Measurements from ENCODE around the gene DEGS2. TPM values are rescaled to one million over a fixed set of nuclear protein-coding genes. Genes with fewer than 3 reads are reported as not detected.
"Not testable (repeated sequence)": the region's sequence is repeated elsewhere in the genome, so short reads cannot be mapped to it uniquely, and the experiment has no call there.

The DEGS2 gene
- polyA plus RNA-seq, 3 donors: 8.7 to 10.9 (median 10.4) TPM

DNA sequence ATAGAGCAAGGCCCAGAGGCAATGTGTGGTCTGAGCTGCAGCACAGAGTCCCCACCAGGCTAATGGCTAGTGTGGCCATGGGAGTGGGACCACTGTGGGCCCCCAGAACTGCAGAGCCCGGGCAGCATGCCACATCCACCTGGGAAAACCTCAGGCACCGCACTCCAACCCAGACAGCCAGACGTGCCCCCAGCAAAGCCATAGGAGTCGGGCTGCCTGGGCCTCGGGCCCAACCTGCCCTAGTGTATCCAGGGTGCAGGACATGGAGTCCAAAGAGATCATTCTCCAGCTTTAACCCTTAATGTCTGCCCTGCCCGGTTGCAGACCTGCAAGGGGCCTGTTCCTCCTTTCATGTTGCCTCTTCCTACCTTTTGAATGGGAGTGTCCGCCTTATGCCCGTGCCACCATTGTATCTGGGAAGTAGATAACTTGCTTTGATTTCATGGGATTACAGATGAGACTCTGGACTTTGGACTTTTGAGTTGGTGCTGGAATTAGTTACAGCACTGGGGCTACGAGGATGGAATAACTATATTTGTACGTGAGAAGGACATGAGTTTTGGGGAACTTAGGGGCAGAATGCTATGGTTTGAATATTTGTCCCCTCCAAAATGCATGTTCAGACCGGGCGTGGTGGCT, 29.1 kb upstream of the DEGS2 start:
- no peak for DNase-seq

DNA sequence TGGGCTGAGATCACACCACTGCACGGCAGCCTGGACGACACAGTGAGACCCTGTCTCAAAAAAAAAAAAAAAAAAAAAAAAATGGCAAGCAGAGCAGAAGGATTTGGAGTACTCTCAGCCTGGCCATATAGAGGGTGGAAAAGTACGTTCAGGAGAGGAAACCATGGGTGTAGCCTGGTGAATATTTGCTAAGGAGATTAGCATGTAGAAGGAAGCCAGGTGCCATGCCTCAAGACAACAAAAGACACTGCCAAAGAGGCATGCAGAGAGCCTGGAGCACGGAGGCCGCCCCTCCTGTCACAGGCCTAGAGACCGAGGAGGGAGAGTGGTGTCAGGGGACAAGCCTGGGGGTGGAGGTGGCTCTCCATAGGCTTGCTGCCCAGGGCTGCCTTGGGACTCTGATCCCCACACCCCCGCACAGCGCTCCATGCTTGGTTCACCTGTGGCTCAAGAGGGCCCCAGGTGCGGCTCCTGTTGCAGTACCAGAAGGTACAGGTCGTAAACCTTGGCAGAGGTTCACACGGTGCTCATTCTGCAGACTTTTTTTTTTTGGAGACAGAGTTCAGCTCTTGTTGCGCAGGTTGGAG, 27.9 kb upstream of the DEGS2 start:
- DNase-seq: no peak

DNA sequence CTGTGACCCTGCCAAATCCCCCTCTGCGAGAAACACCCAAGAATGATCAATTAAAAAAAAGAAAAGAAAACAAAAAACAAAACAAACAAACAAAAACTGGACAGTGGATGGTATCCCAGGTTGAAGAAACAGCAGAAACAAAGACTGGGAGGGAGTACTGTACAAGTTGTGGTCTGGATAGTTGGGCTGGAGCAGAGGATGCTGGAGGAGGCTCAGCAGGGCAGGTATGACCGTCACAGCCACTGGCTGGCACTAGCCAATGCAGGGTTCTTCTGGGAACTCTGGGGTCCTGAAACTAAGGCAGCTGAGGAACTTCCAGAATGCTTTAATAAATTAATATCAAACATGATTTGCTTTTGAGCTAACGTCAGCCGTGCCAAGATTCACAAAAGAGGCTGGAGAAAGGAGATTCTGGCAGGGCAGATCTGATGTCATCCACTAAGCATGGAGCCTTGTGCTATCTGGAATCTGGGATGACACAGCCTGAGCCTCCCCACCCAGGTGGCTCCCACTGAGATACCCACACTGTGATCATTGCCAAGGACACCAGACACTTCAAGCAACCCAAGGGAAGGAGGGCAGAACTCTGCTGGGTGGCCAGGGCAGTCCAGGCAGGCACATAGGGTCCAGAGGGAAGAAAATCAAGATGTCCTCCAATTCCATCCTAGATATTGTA, 22.6 kb upstream of the DEGS2 start:
- not testable (repeated sequence) for DNase-seq

DNA sequence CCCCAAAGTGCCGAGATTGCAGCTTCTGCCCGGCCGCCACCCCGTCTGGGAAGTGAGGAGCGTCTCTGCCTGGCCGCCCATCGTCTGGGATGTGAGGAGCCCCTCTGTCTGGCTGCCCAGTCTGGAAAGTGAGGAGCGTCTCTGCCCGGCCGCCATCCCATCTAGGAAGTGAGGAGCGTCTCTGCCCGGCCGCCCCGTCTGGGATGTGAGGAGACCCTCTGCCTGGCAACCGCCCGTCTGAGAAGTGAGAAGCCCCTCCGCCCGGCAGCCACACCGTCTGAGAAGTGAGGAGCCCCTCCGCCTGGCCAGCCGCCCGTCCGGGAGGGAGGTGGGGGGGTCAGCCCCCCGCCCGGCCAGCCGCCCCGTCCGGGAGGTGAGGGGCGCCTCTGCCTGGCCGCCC, 21.2 kb upstream of the DEGS2 start:
- not testable (repeated sequence) for DNase-seq

DNA sequence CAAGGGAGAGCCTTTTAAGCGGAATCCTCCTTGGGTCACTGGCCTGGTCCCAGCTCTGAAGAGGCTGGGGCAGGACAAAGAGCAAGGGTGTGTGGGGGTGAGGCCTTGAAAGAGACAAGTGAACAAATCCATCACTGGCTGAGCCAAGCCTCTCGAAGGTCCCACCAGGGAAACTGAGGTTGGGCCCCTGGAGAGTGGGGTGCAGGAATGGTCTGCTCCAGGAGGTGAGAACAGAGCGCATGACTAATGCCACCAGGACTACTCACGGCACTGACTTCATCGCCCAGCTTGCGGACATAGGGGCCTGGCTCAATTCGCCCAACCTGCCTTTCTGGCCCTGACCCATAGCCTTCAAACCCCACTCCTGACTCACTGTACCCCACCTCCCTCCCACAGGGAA, 19.2 kb upstream of the DEGS2 start:
- no peak for DNase-seq

DNA sequence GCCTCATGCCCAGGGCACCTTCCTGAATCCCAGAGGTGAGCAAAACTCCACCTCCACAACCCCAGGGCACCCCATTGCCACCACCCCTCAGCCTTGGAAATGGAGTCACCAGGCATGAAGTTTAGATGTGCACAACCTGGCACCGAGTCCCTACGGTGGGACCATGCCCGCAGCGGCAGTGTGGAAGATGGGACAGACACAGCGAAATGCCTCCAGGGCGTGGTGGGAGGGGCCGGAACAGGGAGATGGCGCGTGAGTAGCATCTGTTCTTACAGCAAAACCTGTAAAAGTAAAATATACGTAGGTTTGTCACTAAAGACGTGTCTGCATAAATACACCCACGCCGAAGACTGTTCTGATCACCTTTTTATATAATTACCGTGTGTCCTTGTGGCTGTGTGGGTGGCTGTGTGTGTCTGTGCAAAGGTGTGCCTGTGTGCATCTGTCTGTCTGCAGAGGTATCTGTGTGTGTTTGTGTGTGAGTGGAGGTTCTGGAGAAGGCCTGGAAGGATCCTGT, 17.4 kb upstream of the DEGS2 start:
- no peak for DNase-seq

DNA sequence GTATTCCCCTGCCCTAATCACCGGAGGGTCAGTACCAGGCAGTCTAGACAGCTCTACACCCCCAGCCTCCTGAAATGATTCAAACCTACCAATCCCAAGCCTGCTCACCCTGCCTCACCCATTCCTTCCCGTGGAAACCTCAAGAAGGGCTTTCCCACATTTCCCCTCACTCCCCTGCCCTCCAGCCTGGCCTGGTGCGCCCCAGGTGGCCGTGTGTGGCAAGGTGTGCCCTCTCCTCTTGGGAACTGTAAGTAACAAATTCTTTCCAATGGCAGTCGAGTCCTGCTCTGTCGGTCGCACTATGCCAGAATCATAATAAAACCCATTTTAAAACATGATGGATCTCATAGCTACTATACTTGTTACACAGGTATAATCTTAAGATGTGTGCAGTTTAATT, 13.9 kb upstream of the DEGS2 start:
- DNase-seq: no peak

DNA sequence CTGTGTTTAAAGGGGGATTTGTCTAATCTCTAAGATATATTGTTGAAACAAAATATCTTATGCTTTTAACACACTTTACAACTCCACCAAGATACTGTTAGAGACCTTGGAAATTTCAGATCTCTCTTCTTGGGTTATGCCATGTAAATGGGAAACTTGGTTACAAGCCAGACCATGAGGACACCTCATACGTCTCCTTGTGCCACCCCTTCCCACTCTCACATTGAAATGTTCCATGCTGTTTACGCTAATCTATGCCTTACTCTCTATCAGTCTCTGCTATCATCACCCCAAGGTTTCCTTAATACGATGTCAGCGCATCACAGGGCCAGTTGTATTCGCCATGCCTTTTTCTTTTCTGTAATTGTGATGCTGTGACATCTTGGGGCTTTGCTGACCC, 13.4 kb upstream of the DEGS2 start:
- DNase-seq: no peak

DNA sequence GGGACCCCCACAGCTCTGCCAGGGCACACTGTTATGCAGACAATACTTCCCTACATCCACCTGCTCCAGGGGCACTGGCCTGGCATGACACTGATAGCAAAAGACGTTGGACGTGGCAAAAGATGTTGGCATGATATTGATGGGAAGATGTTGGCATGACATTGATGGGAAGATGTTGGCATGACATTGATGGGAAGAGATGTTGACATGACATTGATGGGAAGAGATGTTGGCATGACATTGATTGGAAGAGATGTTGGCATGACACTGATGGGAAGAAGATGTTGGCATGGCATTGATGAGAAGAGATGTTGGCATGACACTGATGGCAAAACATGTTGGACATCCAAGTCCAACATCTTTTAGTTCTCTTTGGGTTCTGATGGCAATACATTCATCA, 11.4 kb upstream of the DEGS2 start:
- no peak for DNase-seq

DNA sequence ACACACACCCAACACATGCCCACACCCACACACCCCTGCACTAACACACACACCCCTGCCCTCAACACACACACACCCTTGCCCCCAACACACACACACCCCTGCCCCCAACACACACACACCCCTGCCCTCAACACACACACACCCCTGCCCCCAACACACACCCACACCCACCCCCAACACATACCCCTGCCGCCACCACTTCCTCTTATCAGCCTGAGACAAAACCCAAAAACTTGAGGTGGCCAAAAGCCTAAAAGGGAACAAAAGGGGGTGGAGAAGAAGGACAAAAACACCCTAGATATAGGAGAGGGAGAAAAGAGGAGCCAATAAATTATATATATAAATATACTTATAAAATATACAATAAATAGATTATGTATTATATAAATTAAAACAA, 9.1 kb upstream of the DEGS2 start:
- DNase-seq: no peak

DNA sequence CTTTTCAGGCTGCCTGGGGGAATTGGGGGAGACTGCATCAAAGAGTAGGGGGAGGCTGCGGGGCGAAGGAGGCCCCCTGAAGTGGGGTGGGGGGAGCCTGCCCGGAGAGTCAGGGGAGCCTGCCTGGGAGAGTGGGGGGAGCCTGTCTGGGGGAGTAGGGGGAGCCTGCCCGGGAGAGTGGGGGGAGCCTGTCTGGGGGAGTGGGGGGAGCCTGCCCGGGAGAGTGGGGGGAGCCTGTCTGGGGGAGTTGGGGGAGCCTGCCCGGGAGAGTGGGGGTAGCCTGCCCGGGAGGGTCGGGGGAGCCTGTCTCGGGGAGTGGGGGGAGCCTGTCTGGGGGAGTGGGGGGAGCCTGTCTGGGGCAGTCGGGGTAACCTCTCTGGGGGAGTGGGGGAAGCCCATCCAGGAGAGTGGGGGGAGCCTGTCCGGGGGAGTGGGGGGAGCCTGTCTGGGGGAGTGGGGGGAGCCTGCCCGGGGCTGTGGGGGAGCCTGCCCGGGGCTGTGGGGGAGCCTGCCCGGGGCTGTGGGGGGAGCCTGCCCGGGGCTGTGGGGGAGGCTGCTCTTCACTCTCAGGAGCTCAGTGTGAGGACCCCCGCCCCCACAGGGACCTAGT, 6.5 kb upstream of the DEGS2 start:
- no peak for DNase-seq

DNA sequence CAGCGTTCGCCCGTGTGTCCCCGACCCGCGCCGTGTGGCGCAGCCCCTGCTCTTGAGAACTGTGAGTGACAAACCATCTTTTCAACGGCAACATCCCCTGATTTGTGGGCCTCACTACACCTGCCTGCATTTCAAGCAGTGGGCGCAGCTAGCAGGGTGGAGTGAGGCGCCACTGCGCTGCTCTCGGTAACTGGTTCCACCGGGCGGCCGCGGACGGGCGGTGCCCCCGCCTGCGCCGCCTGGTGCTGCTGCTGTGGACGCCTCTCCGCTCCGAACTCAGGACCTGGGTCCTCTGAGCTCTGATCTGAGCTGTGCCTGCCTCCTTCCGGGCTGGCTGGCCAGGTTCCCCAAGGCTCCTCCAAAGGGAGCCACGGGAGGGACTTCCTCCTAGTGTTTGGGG, 5.9 kb upstream of the DEGS2 start:
- no peak for DNase-seq

DNA sequence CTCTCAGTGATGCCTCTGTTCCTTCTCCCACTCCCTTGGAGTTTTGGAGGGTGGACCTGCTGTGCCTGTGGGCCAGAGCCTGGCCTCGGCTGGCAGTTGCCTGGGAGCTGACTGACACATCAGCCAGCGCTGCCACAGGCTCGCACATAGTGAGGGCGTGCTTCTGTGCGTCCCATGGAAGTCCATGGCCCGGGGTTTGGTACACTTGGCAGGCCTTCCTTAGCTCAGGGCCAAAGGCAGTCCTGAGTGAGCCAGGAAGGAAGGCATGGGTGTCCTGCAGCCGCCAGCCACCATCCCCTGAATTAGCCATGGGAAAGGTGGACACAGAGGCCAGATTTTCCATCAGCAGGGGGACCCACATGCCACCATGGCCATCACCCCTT, 1.1 kb upstream of the DEGS2 start:
- no peak for DNase-seq

DNA sequence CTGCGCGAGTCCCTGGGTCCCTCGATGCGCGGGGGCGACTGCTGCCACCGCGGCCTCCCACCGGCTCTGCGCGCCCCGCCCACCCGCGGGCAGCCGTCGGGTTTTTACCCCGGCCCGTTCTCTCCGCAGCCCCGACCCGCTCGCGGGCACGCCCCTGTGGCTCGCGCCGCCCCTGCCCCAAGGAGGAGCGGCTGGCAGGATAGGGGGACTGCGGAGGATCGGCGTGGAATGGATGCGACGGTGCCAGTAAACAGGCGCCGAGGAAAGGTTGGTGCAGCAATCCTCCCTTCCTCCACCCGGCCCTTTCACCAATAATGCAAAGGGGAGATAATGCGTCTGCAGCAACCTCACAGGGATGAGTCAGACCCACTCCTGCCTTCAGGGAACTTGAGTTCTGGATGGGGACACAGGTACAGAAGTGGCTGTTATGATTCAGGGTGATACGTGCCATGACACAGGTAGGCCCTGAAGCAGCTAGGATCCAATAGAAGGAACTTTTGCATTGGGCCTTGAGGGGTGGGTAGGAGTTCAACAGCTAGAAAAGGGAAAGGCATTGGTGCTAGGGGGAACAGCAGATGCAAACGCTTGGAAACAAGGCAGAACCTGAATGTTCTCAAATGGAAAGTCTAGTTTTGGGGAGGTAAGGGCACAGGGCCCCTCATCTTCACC, 554 bp upstream of the DEGS2 start:
- DNase-seq: no peak

DNA sequence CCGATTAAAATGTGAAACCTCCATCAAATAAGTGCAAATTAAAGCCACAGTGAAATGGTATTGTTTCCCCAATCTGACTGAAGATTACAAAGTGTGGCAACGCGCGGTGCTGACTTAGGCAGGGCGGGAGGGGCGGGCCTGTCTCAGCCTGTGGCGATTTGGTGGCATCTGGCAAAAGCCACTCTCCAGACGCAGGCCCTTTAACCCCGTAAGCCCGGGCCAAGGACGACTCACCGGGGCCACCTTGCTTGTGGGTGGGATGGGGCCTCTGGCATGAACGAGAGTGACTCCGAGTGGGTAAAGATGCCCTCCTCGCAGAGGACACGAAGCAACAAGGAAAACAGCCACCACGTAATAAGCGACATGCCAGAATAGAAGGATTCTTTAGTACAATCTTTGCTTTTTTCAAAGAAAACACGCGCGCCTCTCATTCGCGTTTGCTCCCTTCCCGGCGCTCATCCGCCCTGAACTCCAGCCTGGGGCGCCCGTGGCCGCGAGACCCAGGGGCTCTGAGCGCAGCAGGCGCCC, 815 bp downstream of the DEGS2 start:
- DNase-seq: no peak

DNA sequence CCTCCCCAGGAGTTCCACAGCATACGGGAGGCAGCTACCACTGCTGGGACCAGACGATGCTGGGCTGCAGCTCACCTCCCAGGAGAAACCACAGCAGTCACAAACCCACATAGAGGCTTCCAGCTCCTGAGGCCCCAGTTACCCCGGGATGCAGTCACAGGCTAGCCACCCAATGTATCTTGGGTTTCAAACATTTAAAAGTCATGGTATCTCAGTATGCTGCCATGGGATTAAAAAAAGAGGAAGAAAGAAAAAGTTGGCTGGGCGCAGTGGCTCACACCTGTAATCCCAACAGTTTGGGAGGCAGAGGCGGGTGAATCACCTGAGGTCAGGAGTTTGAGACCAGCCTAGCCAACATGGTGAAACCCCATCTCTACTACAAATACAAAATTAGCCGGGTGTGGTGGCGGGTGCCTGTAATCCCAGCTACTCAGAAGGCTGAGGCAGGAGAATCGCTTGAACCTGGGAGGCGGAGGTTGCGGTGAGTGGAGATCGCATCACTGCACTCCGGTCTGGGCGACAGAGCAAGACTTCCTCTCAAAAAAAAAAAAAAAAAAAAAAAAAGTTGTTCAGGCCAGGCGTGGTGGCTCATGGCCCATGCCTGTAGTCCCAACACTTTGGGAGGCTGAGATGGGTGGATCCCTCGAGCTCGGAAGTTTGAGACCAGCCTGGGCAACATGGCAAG, 1.8 kb downstream of the DEGS2 start:
- DNase-seq: not testable (repeated sequence)

DNA sequence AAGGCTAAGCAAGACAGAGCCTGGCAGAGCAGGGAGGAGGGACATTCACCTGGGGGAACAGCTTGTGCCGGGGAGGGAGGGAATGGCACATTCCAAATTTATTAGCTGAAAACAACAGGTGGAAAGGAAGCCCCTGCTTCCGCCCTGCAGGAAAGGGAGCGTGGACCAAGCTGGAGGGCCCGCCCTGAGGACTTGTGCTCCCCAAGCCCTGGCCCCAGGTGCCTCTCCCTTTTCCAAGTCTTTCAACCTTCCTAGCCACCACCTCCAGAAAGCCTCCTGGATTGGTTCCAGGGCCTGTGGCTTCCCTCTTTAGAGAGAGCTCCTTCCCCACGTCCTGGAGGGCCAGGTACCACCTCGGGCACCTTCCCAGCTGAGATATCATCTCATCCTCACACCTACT, 2.7 kb downstream of the DEGS2 start:
- no peak for DNase-seq

DNA sequence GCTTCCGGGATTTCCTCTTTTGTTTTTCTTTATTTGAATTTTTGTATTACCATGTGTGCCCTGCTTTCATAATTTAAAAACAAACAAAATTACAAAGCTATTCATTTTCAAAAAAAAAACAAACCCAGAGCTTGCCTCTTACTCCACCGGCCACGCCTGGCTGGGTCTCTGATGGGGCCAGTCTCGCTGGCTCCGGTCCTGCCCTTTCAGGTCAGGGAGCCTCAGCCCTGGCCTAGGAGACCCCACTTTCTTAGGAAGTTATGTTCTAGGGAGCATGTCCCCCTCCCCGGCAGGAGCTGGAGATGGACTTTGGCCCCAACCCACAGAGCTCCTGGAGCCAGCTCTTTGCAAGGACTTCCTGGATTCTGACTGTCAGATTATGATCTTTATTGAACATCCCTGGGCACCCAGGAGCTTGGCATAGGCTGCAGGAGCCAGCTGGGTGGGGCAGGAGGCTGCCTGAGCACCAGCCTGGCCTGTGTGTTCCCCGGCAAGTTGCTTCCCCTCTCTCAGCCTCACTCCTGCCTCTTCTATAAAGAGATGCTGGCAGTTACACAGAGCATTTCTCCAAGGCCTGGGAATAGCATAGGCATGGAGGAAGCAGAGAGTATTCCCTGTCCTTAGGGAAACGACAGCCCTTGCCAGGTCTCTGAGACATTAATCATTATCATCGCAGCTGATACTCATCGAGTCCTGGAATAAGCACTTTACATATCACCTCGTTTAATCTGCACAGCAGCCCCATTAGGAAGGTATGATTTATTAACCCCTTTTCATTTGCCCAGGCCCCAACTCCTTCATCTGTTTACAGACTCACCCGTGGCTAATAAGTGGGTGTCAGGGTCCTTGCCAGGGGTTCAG, 3.5 kb downstream of the DEGS2 start:
- no peak for DNase-seq

DNA sequence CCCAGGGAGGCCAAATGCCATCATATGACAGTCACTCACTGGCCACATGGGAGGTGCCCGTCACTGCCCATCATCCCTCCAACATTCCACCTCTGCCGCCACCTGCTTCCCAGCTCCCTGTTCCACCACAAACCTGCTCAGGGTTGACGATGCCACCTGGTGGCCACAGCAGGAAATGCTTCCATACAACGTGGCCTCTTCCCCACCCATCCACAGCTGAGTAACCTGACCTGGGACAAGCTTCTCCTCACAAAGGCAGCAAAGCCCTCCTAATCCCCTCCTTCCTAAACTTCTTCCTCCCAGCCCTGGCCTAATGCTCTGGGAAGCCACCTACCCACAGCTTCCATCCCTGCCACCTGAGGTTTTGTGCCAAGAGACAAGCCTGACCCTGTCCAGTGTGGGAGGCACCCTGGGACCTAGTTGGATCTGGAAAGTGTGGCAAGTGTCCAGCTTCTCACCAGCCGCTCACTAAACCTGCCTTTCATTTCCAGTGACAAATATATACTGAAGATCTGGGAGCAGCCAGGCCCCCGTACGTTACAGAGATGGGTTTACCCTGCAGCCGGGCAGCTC, 4.3 kb downstream of the DEGS2 start:
- DNase-seq: no peak

DNA sequence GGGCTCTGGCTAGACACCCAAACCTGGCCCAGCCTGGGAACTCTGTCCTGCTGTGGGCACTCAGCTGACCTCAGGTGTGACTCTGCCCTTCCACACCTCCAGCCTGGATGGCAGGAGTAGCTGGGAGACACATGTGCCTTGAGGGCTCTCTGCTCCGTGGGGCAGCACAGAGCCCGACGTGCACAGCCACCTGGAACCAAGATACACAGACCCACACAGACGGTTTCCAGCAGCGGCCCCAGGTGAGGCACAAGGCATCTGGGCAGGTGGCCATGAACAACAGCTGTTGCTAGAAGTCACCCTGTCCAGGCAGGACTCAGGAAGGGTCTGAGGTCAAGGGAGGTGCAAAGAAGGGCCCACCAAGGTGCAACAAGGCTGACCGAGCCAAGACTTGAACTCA, 5.9 kb downstream of the DEGS2 start:
- no peak for DNase-seq

All from renal pelvis (tissue), 4 donors.